ENCODE data around the gene ABCC12. TPM values are rescaled to one million over a fixed set of nuclear protein-coding genes. Genes with fewer than 3 reads are reported as not detected.

The ABCC12 gene
- total and polyA plus RNA-seq, 4 donors = 0.25 TPM; not detected in 3

DNA sequence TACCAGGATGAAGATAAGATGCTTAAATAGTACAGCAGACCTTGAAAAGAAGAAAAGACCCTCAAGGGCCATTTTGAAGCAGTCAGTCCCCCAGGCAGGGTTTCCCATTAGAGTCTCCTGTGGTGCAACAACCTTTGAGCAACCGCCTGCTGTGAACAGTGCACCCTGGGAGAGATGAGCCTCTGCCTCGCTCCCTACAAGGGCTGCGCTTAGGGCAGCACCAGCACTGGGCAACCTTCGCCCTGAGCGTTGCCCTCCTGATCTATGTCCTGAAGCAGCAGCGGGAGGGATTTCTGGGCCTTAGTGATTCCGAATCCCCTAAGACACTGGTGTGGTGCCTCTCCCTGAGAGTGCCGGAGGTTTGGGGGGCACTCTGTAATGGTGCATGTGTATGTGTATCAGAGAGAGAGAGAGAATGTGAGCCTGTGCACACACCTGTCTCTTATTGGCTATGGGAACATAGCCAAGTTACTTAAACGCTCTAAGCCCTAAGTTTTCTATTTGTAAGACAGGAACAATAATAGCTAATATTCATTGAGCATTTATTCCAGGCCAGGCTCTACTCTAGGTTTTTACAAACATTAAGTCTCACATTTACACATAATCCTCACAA is 25.2 kb upstream of the ABCC12 start (continued):
- TF ChIP-seq GABPA (IDR thresholded peaks at IDR 0.05 in 1 of 2, conservative IDR thresholded peaks at IDR 0.05 in 1 of 2) = no peak
- TF ChIP-seq, protein P1, sequence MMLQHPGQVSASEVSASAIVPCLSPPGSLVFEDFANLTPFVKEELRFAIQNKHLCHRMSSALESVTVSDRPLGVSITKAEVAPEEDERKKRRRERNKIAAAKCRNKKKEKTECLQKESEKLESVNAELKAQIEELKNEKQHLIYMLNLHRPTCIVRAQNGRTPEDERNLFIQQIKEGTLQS (IDR thresholded peaks at IDR 0.05) = no peak

DNA sequence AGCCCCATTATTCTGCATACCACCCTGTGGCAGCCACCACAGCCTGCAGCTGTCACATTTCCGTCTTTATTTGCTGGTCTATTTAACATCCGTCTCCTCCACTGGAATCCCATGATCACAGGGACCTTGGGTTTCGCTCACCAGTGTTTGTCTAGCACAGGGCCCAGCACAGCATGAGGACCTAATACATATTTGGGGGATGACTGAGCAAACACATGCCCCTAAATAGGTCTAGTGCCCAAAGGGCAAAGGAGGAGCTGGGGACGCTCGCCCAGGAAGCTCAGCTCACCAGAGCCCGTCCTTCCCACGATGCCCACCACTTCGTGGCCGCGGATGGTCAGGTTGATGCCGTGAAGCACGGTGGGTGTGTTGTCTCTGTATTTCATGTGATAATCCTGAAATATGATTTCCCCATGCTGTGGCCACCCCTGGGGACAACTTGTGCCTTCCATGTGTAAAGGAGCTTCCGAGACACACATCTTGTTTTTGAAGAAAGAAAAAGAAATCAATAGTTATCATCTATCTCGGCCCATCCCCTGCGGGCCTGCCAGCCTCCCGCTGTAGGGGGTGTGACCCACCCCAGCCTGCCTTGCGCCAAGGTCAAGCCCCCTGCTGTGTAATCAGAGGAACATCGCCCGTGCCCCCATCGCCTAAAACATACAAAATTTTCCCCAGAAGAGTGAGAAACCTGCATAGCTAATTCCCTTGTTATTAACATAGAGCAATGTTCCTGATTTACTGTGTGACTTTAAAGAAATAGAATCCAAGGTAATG is 21.0 kb upstream of the ABCC12 start:
- TF ChIP-seq TAF1 (conservative IDR thresholded peaks at IDR 0.05) = no peak
- TF ChIP-seq NR2F2 (IDR thresholded peaks at IDR 0.05) = no peak
- TF ChIP-seq, protein P2, sequence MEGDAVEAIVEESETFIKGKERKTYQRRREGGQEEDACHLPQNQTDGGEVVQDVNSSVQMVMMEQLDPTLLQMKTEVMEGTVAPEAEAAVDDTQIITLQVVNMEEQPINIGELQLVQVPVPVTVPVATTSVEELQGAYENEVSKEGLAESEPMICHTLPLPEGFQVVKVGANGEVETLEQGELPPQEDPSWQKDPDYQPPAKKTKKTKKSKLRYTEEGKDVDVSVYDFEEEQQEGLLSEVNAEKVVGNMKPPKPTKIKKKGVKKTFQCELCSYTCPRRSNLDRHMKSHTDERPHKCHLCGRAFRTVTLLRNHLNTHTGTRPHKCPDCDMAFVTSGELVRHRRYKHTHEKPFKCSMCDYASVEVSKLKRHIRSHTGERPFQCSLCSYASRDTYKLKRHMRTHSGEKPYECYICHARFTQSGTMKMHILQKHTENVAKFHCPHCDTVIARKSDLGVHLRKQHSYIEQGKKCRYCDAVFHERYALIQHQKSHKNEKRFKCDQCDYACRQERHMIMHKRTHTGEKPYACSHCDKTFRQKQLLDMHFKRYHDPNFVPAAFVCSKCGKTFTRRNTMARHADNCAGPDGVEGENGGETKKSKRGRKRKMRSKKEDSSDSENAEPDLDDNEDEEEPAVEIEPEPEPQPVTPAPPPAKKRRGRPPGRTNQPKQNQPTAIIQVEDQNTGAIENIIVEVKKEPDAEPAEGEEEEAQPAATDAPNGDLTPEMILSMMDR (IDR thresholded peaks at IDR 0.05; ENCODE audit: low read depth, low read length, missing input control) = no peak
- TF ChIP-seq YY1 (IDR thresholded peaks at IDR 0.05) = no peak
- no peak for TF ChIP-seq JUND (IDR thresholded peaks at IDR 0.05)
- no peak for TF ChIP-seq EGR1 (IDR thresholded peaks at IDR 0.05; ENCODE audit: low read depth in 2 of 2)
- TF ChIP-seq, protein P3, sequence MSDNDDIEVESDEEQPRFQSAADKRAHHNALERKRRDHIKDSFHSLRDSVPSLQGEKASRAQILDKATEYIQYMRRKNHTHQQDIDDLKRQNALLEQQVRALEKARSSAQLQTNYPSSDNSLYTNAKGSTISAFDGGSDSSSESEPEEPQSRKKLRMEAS (IDR thresholded peaks at IDR 0.05) = no peak
- TF ChIP-seq, protein P4, sequence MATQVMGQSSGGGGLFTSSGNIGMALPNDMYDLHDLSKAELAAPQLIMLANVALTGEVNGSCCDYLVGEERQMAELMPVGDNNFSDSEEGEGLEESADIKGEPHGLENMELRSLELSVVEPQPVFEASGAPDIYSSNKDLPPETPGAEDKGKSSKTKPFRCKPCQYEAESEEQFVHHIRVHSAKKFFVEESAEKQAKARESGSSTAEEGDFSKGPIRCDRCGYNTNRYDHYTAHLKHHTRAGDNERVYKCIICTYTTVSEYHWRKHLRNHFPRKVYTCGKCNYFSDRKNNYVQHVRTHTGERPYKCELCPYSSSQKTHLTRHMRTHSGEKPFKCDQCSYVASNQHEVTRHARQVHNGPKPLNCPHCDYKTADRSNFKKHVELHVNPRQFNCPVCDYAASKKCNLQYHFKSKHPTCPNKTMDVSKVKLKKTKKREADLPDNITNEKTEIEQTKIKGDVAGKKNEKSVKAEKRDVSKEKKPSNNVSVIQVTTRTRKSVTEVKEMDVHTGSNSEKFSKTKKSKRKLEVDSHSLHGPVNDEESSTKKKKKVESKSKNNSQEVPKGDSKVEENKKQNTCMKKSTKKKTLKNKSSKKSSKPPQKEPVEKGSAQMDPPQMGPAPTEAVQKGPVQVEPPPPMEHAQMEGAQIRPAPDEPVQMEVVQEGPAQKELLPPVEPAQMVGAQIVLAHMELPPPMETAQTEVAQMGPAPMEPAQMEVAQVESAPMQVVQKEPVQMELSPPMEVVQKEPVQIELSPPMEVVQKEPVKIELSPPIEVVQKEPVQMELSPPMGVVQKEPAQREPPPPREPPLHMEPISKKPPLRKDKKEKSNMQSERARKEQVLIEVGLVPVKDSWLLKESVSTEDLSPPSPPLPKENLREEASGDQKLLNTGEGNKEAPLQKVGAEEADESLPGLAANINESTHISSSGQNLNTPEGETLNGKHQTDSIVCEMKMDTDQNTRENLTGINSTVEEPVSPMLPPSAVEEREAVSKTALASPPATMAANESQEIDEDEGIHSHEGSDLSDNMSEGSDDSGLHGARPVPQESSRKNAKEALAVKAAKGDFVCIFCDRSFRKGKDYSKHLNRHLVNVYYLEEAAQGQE (IDR thresholded peaks at IDR 0.05) = no peak
- no peak for TF ChIP-seq RXRA (IDR thresholded peaks at IDR 0.05)
- TF ChIP-seq GABPA (IDR thresholded peaks at IDR 0.05 in 1 of 2, conservative IDR thresholded peaks at IDR 0.05 in 1 of 2) = no peak
- no peak for TF ChIP-seq HNF4G (IDR thresholded peaks at IDR 0.05)
- TF ChIP-seq, protein P1 (IDR thresholded peaks at IDR 0.05) = no peak
- TF ChIP-seq SP1 (IDR thresholded peaks at IDR 0.05) = no peak
- no peak for TF ChIP-seq RAD21 (IDR thresholded peaks at IDR 0.05)

More for the DNA sequence above, 21.0 kb upstream of the ABCC12 start:
- 93% methylated on average over 20 of the region's 20 CpGs for WGBS
- Histone ChIP-seq H3K9me3 (ENCODE audit: control insufficient read depth in 4 of 4, low read length in 3 of 4) (no peaks in the 10 kb centered on the region), H3K27ac (ENCODE audit: low read depth in 1 of 2, low read length in 2 of 2) (no peak overlapping the region), H3K9ac (ENCODE audit: low read depth in 1 of 2, low read length in 2 of 2) (no peak overlapping the region), H3K4me3 (ENCODE audit: low read depth in 1 of 3, low read length in 3 of 3) (no peak overlapping the region), H3K36me3 (ENCODE audit: control insufficient read depth in 4 of 4, insufficient read depth in 3 of 4, low read depth in 1 of 4, low read length in 3 of 4) (no peaks in the 10 kb centered on the region), H3K27me3 (ENCODE audit: control insufficient read depth in 4 of 4, insufficient read depth in 4 of 4, low read length in 3 of 4) (no peaks in the 10 kb centered on the region), H3K4me1 (ENCODE audit: control insufficient read depth in 4 of 4, insufficient read depth in 4 of 4, low read length in 3 of 4) (peaks cover 0 to 4% (median 1%) of the 10 kb centered on the region in 4 donors)
- no peak for DNase-seq (ENCODE audit: low spot score)
